Activated gamma-delta T cell treated with anti-CD3 and anti-CD28 coated beads, Interleukin-2, amount 50 U/mL, for 16 hours (primary cell): ENCODE data around the gene PLCD3.

Source experiments
- DNase-seq: peaks from one replicate; pipeline ENCODE4 v3.0.0-alpha.2; 2020; ENCODE audit warnings: low read depth

The PLCD3 gene

DNA sequence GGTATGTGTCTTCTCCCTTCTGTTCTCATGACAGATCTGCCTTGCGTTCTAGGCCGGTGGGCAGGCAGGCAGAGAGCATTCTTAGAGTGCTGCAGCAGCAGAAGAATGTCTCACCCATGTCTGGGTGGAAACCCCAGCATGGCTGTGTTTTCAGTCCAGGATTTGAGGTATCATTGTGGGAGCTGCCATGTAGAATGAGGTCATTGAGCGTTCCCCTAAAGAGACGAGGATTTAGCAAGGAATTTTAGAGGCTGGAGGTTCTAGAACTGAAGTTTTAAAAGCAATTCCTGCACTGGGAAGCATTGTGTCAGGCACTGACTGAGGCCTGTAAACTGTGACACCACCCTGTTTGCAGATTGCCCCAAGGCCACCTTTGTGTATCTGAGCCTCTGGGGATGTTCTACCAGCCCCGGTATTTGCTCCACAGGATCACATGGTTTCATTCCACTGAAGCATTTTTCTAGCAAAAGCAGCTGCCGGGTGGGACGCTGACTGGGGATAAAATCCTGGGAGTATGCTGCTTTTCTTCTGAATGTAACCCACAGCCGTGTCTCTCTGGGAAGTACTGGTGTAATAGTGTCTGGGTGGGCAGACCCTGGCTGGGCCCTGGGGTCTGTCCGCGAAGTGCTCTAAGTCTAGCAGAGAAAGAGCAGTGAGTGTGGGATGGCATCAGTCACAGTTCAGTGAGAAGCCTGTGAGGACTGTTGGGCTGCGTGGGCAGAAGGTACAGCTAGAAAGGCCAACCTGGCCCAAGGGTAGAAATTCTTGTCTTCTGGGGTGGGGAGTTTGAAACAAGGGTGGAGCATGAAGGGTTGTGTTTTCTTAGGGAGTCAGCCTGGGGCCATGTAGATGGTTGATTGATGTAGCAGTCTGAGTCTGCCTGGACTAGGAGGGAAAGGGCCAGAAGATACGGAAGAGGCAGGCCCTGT lies 30.2 kb downstream of the PLCD3 start:
- no peak for DNase-seq

DNA sequence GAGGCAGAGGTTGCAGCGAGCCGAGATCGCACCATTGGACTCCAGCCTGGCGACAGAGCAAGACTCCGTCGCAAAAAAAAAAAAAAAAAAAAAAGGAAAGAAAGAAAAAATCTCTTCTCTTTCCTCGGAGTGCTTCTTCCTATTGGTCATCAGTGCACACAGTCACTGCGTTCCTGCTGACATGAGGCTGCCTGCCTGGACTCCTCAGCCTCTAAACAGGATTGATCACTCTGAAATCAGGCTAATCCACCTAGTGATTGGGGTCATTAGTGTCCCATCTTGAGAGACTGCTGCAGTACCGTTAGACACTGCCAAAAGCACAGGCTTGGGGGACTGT lies 30.8 kb downstream of the PLCD3 start:
- DNase-seq, result no peak

GRCh38 chr17:45098869-45099616 lies 33.3 kb downstream of the PLCD3 start:
- DNase-seq, result peak; percentile 53

- no peak for DNase-seq
Measured at GRCh38 chr17:45098081-45098868, 34.0 kb downstream of the PLCD3 start.

- DNase-seq, result no peak
Measured at GRCh38 chr17:45096926-45097325, 35.4 kb downstream of the PLCD3 start.

GRCh38 chr17:45096141-45096540 lies 36.2 kb downstream of the PLCD3 start:
- DNase-seq, result no peak

- DNase-seq, result no peak
Measured at GRCh38 chr17:45093444-45094110, 38.7 kb downstream of the PLCD3 start.

DNA sequence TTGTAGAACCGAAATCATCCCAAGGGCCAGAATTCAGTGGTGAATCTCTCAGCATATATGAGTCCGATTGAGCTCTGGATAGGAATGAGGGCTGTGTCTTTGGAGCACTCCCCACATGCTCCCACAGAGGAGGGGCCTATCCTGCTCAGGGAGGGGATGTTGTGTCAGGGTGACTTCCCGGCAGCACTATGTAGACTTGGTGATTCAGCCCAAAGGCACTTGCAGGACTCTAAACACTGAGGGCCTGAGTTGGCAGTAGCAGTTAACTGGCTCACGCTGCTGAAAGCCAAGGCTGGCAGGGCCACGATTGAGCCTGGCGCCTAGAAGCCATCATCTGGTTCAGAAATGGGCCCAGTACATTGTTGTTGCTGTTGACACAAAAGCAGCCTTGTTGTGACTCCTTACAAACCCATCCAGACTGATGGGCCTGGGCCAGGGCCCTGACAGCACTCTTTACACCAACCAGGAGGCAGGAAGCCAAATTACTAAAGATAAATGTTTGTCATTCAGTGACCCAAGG lies 39.3 kb downstream of the PLCD3 start:
- no peak for DNase-seq

DNA sequence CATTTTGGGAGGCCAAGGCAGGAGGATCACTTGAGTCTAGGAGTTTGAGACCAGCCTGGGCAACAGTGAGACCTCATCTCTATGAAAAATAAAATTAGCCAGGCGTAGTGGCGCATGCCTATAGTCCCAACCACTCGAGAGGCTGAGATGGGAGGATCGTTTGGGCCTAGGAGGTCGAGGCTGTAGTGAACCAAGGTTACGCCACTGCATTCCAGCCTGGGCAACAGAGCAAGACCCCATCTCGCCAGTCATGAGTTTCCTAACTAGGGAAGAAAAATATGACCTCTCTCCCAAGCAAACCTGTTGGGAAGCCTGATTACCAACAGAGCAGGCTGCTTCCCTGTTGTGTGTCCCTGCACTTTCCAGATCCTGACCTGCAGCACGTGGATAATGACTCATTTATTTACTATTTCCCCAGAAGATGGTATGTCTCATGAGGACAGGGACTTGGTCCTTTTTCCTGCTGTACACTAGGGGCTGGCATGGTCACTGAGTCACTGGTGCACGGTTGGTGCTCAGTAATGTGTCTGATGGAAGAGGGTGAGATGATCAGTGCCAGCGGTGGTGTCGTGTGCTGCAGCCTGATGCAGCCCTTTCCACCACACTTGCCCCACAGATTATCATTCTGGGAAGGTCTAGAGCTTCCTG lies 40.4 kb downstream of the PLCD3 start:
- no peak for DNase-seq

GRCh38 chr17:45090711-45091110 lies 41.6 kb downstream of the PLCD3 start:
- DNase-seq, result no peak

DNA sequence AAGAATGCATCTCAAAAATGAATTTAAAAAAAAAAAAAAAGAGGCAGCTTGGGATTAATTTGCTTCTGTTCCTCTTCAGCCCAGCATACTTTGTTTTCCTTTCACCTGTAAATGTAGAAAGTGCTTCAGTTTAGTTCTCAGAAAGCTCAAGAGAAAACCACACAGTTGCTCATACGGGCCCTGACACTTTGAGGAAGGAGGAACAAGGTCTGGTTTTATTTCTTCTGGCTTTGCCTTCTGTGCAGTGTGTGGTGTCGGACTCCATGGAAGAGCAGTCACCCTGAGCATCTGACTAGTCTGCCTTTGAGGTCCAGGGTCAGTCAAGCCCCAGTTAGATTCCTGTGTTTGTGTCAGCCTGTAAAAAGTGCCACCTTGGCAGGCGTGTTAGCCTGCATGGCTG lies 43.6 kb downstream of the PLCD3 start:
- no peak for DNase-seq

GRCh38 chr17:45087978-45088377 lies 44.3 kb downstream of the PLCD3 start:
- no peak for DNase-seq

DNA sequence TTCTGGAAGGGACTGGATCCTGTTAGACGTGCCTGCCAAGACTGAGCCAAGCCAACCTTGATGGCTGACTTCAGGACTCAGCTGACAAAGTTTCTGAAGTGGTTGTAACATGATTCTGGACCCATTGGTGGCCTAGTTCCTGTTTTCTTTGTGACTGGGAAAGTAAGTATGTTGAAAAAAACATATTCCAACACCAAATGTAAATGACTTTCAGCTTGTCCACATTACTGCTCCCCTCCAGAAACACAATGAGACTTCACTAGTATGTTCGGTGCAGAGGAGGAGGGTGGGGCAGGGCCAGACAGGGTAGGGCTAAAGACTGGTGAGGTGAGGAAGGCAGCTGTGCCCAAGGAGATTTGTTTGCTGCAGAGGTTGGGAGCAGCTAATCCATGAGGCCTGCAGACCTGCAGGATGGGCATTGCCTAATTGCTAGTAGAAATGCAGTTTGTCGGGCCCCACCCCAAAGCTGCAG lies 44.8 kb downstream of the PLCD3 start:
- DNase-seq, result no peak

- DNase-seq, result no peak
Measured at GRCh38 chr17:45086865-45087503, 45.3 kb downstream of the PLCD3 start.

- DNase-seq, result no peak
Measured at GRCh38 chr17:45086391-45086790, 45.9 kb downstream of the PLCD3 start.

GRCh38 chr17:45081047-45081703 lies 51.1 kb downstream of the PLCD3 start:
- DNase-seq, result no peak

DNA sequence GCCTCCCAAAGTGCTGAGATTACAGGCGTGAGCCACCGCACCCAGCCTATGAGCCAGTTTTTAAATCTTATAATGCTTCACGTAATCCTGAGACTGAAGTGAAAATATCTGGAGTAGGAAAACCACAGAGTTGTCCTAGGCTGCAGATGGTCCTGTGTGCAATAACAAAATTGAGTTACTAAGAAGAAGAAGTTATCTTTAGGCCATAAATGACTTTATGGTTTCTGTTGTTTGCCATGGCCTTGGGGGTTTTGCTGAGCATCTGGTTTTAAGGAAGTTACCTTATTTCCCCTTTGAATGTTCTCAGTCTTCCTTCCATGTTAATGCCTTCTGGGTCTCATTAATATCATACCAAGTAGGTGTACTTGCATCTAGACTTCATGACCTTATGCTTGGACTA lies 54.7 kb downstream of the PLCD3 start:
- DNase-seq, result no peak

GRCh38 chr17:45073414-45074070 lies 58.8 kb downstream of the PLCD3 start:
- no peak for DNase-seq

DNA sequence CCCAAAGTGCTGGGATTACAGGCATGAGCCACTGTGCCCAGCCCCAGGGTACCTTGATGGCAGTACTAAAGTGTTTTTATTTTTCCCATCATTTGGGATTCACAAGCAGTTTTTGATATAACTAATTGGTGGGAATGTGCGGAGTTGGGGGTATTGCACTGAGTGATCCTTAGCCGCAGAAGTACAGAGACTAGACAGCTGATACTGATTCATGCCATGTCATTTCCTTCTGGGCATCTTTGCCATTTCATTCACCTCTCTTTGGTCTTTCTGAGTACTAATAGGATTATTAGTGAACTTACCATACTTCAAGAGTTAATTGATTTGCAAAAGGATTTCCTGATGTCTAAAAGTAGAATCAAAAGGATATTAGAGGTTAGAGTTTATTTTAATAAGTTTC lies 61.5 kb downstream of the PLCD3 start:
- no peak for DNase-seq

DNA sequence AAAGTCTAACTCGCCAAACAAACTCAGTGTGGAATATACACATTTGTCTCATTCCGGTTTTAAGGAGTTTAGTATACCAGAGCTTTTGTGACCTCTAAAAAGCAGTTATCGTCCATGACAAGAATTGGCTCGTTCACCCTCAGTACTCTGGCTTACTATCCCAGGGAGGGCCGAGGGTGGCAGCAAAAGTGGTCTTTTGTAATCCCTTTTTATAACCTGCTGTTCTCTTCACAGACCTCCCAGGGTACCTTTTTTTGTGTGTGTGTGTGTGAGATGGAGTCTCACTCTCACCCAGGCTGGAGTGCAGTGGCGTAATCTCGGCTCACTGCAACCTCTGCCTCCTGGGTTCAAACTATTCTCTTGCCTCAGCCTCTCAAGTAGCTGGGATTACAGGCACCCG lies 62.3 kb downstream of the PLCD3 start:
- no peak for DNase-seq
